OCI-LY3 (cell line): ENCODE data around the gene CDH15.

Experiments used
- EZH2phosphoT487 ChIP-seq: fragments of 200-600 bp; shearing (Covaris generic); IDR thresholded peaks from 2 replicates; pipeline ENCODE4 v1.6.1; 2018; ENCODE audit warnings: antibody characterized with exemption, mixed run types, low read depth
- TF ChIP-seq, protein P1 (sequence below): fragments of 200-600, 300-600 bp; sonication (generic); IDR thresholded peaks from 2 replicates; pipeline ENCODE4 v1.5.1; 2014; ENCODE audit warnings: antibody characterized with exemption, low read length, low read depth

DNA sequence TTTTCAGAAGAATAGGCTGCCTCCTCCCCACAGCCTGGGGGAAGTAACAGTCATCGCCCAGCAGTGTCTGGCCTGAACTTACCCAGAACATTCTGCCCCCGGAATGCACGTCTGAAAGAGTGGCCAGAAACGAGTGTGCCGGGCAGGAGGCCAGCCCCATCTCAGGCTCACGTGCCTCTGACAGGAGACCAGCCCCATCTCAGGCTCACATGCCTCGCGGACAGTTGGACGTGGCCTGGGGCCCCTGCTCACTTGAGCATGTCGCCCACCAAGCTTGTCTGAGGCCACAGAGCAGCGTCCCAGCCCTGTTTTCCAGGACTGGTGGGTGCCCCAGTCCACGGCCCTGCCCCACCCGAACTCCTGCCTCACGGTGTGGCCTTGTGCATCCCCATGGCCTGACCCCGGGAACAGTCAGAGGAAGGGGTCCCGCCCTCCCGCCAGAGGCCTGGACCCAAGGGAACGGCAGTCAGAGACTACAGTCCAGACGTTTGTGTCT, 16.3 kb upstream of the CDH15 start:
- TF ChIP-seq, protein P1, sequence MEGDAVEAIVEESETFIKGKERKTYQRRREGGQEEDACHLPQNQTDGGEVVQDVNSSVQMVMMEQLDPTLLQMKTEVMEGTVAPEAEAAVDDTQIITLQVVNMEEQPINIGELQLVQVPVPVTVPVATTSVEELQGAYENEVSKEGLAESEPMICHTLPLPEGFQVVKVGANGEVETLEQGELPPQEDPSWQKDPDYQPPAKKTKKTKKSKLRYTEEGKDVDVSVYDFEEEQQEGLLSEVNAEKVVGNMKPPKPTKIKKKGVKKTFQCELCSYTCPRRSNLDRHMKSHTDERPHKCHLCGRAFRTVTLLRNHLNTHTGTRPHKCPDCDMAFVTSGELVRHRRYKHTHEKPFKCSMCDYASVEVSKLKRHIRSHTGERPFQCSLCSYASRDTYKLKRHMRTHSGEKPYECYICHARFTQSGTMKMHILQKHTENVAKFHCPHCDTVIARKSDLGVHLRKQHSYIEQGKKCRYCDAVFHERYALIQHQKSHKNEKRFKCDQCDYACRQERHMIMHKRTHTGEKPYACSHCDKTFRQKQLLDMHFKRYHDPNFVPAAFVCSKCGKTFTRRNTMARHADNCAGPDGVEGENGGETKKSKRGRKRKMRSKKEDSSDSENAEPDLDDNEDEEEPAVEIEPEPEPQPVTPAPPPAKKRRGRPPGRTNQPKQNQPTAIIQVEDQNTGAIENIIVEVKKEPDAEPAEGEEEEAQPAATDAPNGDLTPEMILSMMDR: no peak
- TF ChIP-seq EZH2phosphoT487: no peak
